Peyer's patch (tissue), 4 donors: Measurements from ENCODE around the gene NLRP8.

Experiments used
- POLR2A ChIP-seq, 2 donors: fragments of 450-650 bp; IDR thresholded peaks; one replicate each; pipeline ENCODE4 v1.5.1; 2017; ENCODE audit warnings: antibody characterized with exemption in 2 of 2, mild to moderate bottlenecking in 2 of 2, moderate library complexity in 2 of 2
- TF ChIP-seq, protein P1 (sequence below), 6 experiments: fragments of 450-650 bp in 4 of 6; fragments of 200-600 bp in 2 of 6; sonication (generic) in 1 of 6; IDR thresholded peaks; one replicate each; pipeline ENCODE4 v1.5.1; 2017 to 2019; ENCODE audit warnings: antibody characterized with exemption in 6 of 6, mild to moderate bottlenecking in 3 of 6, moderate library complexity in 1 of 6

DNA sequence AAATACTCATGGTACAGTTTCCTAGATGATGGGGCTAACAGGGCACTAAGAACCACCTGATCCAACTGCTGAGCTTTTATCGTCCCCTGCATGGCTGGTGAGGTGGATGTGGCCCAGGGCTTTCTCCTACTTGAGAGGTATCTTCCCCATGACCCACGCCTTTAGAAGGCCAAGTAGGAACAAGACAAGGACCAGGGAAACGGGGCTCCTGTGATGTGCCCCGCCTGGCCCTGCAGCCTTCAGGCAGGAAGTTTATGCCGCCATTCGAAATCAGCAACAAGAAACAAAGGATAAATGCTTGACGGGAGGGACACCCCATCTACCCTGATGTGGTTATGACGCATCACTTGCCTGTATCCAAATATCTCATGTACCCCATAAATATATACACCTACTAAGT, 19.6 kb upstream of the NLRP8 start:
- TF ChIP-seq POLR2A (IDR thresholded peaks at IDR 0.05) = no peak
- TF ChIP-seq, protein P1, sequence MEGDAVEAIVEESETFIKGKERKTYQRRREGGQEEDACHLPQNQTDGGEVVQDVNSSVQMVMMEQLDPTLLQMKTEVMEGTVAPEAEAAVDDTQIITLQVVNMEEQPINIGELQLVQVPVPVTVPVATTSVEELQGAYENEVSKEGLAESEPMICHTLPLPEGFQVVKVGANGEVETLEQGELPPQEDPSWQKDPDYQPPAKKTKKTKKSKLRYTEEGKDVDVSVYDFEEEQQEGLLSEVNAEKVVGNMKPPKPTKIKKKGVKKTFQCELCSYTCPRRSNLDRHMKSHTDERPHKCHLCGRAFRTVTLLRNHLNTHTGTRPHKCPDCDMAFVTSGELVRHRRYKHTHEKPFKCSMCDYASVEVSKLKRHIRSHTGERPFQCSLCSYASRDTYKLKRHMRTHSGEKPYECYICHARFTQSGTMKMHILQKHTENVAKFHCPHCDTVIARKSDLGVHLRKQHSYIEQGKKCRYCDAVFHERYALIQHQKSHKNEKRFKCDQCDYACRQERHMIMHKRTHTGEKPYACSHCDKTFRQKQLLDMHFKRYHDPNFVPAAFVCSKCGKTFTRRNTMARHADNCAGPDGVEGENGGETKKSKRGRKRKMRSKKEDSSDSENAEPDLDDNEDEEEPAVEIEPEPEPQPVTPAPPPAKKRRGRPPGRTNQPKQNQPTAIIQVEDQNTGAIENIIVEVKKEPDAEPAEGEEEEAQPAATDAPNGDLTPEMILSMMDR (IDR thresholded peaks at IDR 0.05) = no peak
